IMR-90 (cell line): ENCODE results near the gene PDCD1LG2. TPM values are rescaled to one million over a fixed set of nuclear protein-coding genes. Genes with fewer than 3 reads are reported as not detected.

Experiments
- ATAC-seq: fragments of 200-7000 bp; cut with Tn5 transposase; 2 replicates; pipeline ENCODE4 v1.9.1; 2020; ENCODE audit warnings: low read depth, mild to moderate bottlenecking, moderate library complexity
- BruUV-seq: library from RNA; stranded (reverse); fragments of 400-500 nt; replicated peaks from 2 replicates; lab custom pipeline; 2021; lab: Mats Ljungman, UMichigan
- CTCF ChIA-PET: fragments of 300-600 bp; formaldehyde crosslinking; extraction: SDS; loops from one replicate; lab custom pipeline; 2021; ENCODE audit warnings: antibody characterized with exemption; lab: Yijun Ruan, JAX
- POLR2A ChIA-PET: fragments of 300-600 bp; sonication (Branson Sonifier 250); formaldehyde crosslinking; loops from one replicate; lab custom pipeline; 2022; ENCODE audit warnings: antibody characterized with exemption; ENCODE audit not compliant: unreplicated experiment; lab: Charles Lee
- DNase-seq: peaks from one replicate; pipeline ENCODE4 v3.0.0; 2013
- H2AFZ ChIP-seq: replicated peaks from 2 replicates; pipeline ENCODE3; 2013; ENCODE audit warnings: low read length, mild to moderate bottlenecking; ENCODE audit not compliant: poor library complexity
- H2AK5ac ChIP-seq: 2 replicates; pipeline ENCODE4 v1.6.1; 2013; ENCODE audit warnings: low read depth, low read length, inconsistent platforms
- H2AK9ac ChIP-seq: replicated peaks from 2 replicates; pipeline ENCODE3; 2013; ENCODE audit warnings: mild to moderate bottlenecking, low read depth, low read length, moderate library complexity; ENCODE audit not compliant: poor library complexity
- H2BK120ac ChIP-seq: 2 replicates; pipeline ENCODE4 v1.6.1; 2013; ENCODE audit warnings: low read depth, low read length, inconsistent platforms
- H2BK15ac ChIP-seq: 3 replicates; pipeline ENCODE4 v1.6.1; 2013; ENCODE audit warnings: low read depth, low read length, inconsistent platforms
- H2BK20ac ChIP-seq: 2 replicates; pipeline ENCODE4 v1.6.1; 2013; ENCODE audit warnings: low read depth, mild to moderate bottlenecking, inconsistent platforms, low read length, moderate library complexity
- H2BK5ac ChIP-seq: 2 replicates; pipeline ENCODE4 v1.6.1; 2013; ENCODE audit warnings: mild to moderate bottlenecking, low read depth, low read length, inconsistent platforms; ENCODE audit not compliant: poor library complexity, severe bottlenecking
- H3K14ac ChIP-seq: replicated peaks from 2 replicates; pipeline ENCODE4 v1.6.1; 2013; ENCODE audit warnings: low read depth, low read length, inconsistent platforms
- H3K18ac ChIP-seq: 2 replicates; pipeline ENCODE4 v1.6.1; 2013; ENCODE audit warnings: low read depth, low read length, control low read depth
- H3K23ac ChIP-seq: 2 replicates; pipeline ENCODE4 v1.6.1; 2013; ENCODE audit warnings: low read depth, low read length, inconsistent platforms
- H3K27ac ChIP-seq: 2 replicates; pipeline ENCODE4 v1.5.1; 2013; ENCODE audit warnings: mild to moderate bottlenecking, control low read depth, low read length; ENCODE audit not compliant: insufficient read depth
- H3K27me3 ChIP-seq: 2 replicates; pipeline ENCODE4 v1.6.1; 2013; ENCODE audit warnings: low read length; ENCODE audit not compliant: control insufficient read depth, insufficient read depth
- H3K36me3 ChIP-seq: 2 replicates; pipeline ENCODE4 v1.6.1; 2013; ENCODE audit warnings: low read length, mixed read lengths; ENCODE audit not compliant: control insufficient read depth, insufficient read depth
- H3K4ac ChIP-seq: 2 replicates; pipeline ENCODE4 v1.6.1; 2013; ENCODE audit warnings: low read depth, low read length, inconsistent platforms
- H3K4me1 ChIP-seq: 2 replicates; pipeline ENCODE4 v1.6.1; 2013; ENCODE audit warnings: low read length, mixed read lengths; ENCODE audit not compliant: control insufficient read depth, insufficient read depth
- H3K4me2 ChIP-seq: 2 replicates; pipeline ENCODE4 v1.6.1; 2013; ENCODE audit warnings: low read depth, mild to moderate bottlenecking, control low read depth, low read length, moderate library complexity
- H3K4me3 ChIP-seq: 2 replicates; pipeline ENCODE4 v1.5.1; 2013; ENCODE audit warnings: low read depth, mild to moderate bottlenecking, control low read depth, low read length, moderate library complexity; ENCODE audit not compliant: insufficient read depth
- H3K56ac ChIP-seq: 2 replicates; pipeline ENCODE4 v1.6.1; 2013; ENCODE audit warnings: low read length, inconsistent platforms; ENCODE audit not compliant: insufficient read depth; ENCODE audit errors: extremely low read depth
- H3K79me1 ChIP-seq, 2 experiments: 2 replicates each; pipeline ENCODE4 v1.6.1; 2013; ENCODE audit warnings: low read length in 2 of 2, inconsistent platforms in 1 of 2, low read depth in 1 of 2
- H3K9ac ChIP-seq: 2 replicates; pipeline ENCODE4 v1.6.1; 2013; ENCODE audit warnings: low read depth, low read length, control low read depth
- H3K9me1 ChIP-seq: 2 replicates; pipeline ENCODE4 v1.6.1; 2013; ENCODE audit warnings: low read length, inconsistent platforms; ENCODE audit not compliant: insufficient read depth
- H3K9me3 ChIP-seq: 2 replicates; pipeline ENCODE4 v1.6.1; 2013; ENCODE audit warnings: low read length; ENCODE audit not compliant: control insufficient read depth, insufficient read depth
- H4K20me1 ChIP-seq: 2 replicates; pipeline ENCODE4 v1.6.1; 2013; ENCODE audit warnings: low read length, inconsistent platforms; ENCODE audit not compliant: insufficient read depth
- H4K5ac ChIP-seq: 2 replicates; pipeline ENCODE4 v1.6.1; 2013; ENCODE audit warnings: mild to moderate bottlenecking, low read depth, low read length, control low read depth
- H4K8ac ChIP-seq, 2 experiments: 2 replicates each; pipeline ENCODE4 v1.6.1; 2013; ENCODE audit warnings: low read depth in 2 of 2, low read length in 2 of 2, control low read depth in 1 of 2, inconsistent platforms in 1 of 2
- H4K91ac ChIP-seq: 2 replicates; pipeline ENCODE4 v1.6.1; 2013; ENCODE audit warnings: low read depth, low read length, inconsistent platforms; ENCODE audit not compliant: insufficient read depth
- BHLHE40 ChIP-seq: fragments of 150-350 bp; IDR thresholded peaks from 2 replicates; pipeline ENCODE4 v1.6.1; 2016; ENCODE audit warnings: mild to moderate bottlenecking, low read depth, low read length
- CEBPB ChIP-seq: IDR thresholded peaks from 2 replicates; pipeline ENCODE4 v1.6.1; 2012; ENCODE audit warnings: low read depth, low read length, improper control_type of control experiment
- CHD1 ChIP-seq: IDR thresholded peaks from 2 replicates; pipeline ENCODE4 v1.6.1; 2012; ENCODE audit warnings: low read depth, low read length, improper control_type of control experiment
- FOS ChIP-seq: fragments of 150-350 bp; IDR thresholded peaks from 2 replicates; pipeline ENCODE4 v1.6.1; 2016; ENCODE audit warnings: low read depth, low read length
- MAFK ChIP-seq: IDR thresholded peaks from 2 replicates; pipeline ENCODE4 v1.6.1; 2012; ENCODE audit warnings: low read depth, low read length, improper control_type of control experiment
- MAZ ChIP-seq: IDR thresholded peaks from 2 replicates; pipeline ENCODE4 v1.6.1; 2012; ENCODE audit warnings: low read depth, mild to moderate bottlenecking, low read length, improper control_type of control experiment, moderate library complexity, borderline replicate concordance
- MXI1 ChIP-seq: IDR thresholded peaks from 2 replicates; pipeline ENCODE4 v1.6.1; 2012; ENCODE audit warnings: low read depth, mild to moderate bottlenecking, low read length, moderate library complexity, borderline replicate concordance
- NFE2L2 ChIP-seq: fragments of 150-350 bp; IDR thresholded peaks from 2 replicates; pipeline ENCODE4 v1.6.1; 2016; ENCODE audit warnings: low read depth, mild to moderate bottlenecking, low read length
- POLR2A ChIP-seq: IDR thresholded peaks from 2 replicates; pipeline ENCODE4 v1.6.1; 2012; ENCODE audit warnings: mild to moderate bottlenecking, low read depth, low read length
- RAD21 ChIP-seq: IDR thresholded peaks from 2 replicates; pipeline ENCODE4 v1.6.1; 2012; ENCODE audit warnings: low read length, improper control_type of control experiment
- RFX5 ChIP-seq: IDR thresholded peaks from 2 replicates; pipeline ENCODE4 v1.8.0; 2012; ENCODE audit warnings: low read depth, mild to moderate bottlenecking, low read length, moderate library complexity
- SMC3 ChIP-seq: fragments of 150-350 bp; IDR thresholded peaks from 2 replicates; pipeline ENCODE4 v1.6.1; 2016; ENCODE audit warnings: low read depth, mild to moderate bottlenecking, antibody characterized with exemption, low read length, moderate library complexity
- USF2 ChIP-seq: fragments of 150-350 bp; IDR thresholded peaks from 2 replicates; pipeline ENCODE4 v1.6.1; 2017; ENCODE audit warnings: mild to moderate bottlenecking, antibody characterized with exemption, low read length, low read depth
- WGBS, 2 experiments: methylation state at CpG; one replicate each; pipeline versions ENCODE4 v1.1.5 to v1.1.7; 2013; ENCODE audit warnings: missing lambda C conversion rate in 2 of 2; ENCODE audit not compliant: insufficient read length in 1 of 2; ENCODE audit errors: extremely low coverage in 2 of 2; 5-methylcytosine and 5-hydroxymethylcytosine counted together
- dilution Hi-C: fragments of 300-500 bp; cut with HindIII; formaldehyde crosslinking; loops from one replicate; pipeline ENCODE4 v1.14.3; 2018; ENCODE audit warnings: low sequenced_read_pairs; ENCODE audit not compliant: unreplicated experiment
- in situ Hi-C: fragments of 300-500 bp; cut with MboI; formaldehyde crosslinking; loops from 3 replicates; pipeline ENCODE4 v1.14.3; 2019; ENCODE audit warnings: low sequenced_read_pairs, inconsistent platforms, mixed read lengths
- intact Hi-C: fragments of 100-400 bp; cut with micrococcal nuclease; formaldehyde crosslinking; loops from 2 replicates; pipeline ENCODE4 v1.10.0; 2022
- polyA plus RNA-seq, 3 experiments: library from polyadenylated mRNA; depleted of rRNA; stranded (reverse); fragments of >200 nt; gene quantifications; 2 replicates each; pipeline ENCODE4 v1.2.3, GENCODE V29; 2012; ENCODE audit warnings: low replicate concordance in 1 of 3
- total RNA-seq: library from RNA; depleted of rRNA; stranded (reverse); fragments of >200 nt; gene quantifications from 2 replicates; pipeline ENCODE4 v1.2.3, GENCODE V29; 2012
- TF ChIP-seq, protein P1 (sequence below): conservative IDR thresholded peaks from 2 replicates; pipeline ENCODE4 v1.5.1; 2012; ENCODE audit warnings: mild to moderate bottlenecking, low read depth, low read length, improper control_type of control experiment
- TF ChIP-seq, protein P2 (sequence below): fragments of 150-350 bp; IDR thresholded peaks from 2 replicates; pipeline ENCODE4 v1.6.1; 2016; ENCODE audit warnings: low read depth, mild to moderate bottlenecking, low read length, moderate library complexity, borderline replicate concordance

Gene PDCD1LG2
- total and polyA plus RNA-seq, 2 of the 4 experiments (the other 2 are of a cell fraction), result 17.5 to 33.3 TPM

GRCh38 chr9:5514617-5515260, 4.4 kb downstream of the PDCD1LG2 start:
- ChIA-PET CTCF (interaction anchor here (2.1 kb wide), 1 partner anchor 12 kb away, joined by 6 read pairs; no protein-coding TSS in a partner anchor), POLR2A (no interaction called here)
- Histone ChIP-seq H3K9ac (no peak overlapping the region), H4K8ac (peak overlapping the region; percentile 37 to 40; a peak in 3 of 4 replicates), H3K9me3 (no peaks in the 10 kb centered on the region), H4K20me1 (no peaks in the 10 kb centered on the region), H2BK20ac (peak overlapping the region; percentile 23; the same call in 1 of the 2 replicates), H2BK5ac (peak overlapping the region; percentile 86), H2AFZ (no peak overlapping the region), H3K4me3 (no peak overlapping the region), H4K91ac (peak overlapping the region; percentile 54; the same call in 1 of the 2 replicates), H3K56ac (no peak overlapping the region), H3K18ac (peak overlapping the region; percentile 34), H3K14ac (peak overlapping the region; percentile 34; the same call in 1 of the 2 replicates), H3K9me1 (peaks cover 16% of the 10 kb centered on the region), H2BK15ac (0 out of 3 replicates have a peak overlapping the region, but pooled peaks have one; percentile 23), H3K4ac (peak overlapping the region; percentile 32; the same call in 1 of the 2 replicates), H2AK9ac (no peak overlapping the region), H3K4me2 (no peak overlapping the region), H3K23ac (no peak overlapping the region), H3K36me3 (no peaks in the 10 kb centered on the region; the same call in 1 of the 2 replicates), H3K4me1 (peaks cover 19% of the 10 kb centered on the region), H2BK120ac (peak overlapping the region; percentile 55), H3K27ac (peak overlapping the region; percentile 59), H3K27me3 (no peaks in the 10 kb centered on the region), H3K79me1 (peaks cover 68 to 78% of the 10 kb centered on the region in 2 experiments), H4K5ac (no peak overlapping the region; the same call in 1 of the 2 replicates), H2AK5ac (peak overlapping the region; percentile 47; the same call in 1 of the 2 replicates)
- 100% methylated on average over 2 of the region's 6 CpGs; no CpG with 5 or more reads in 1 of the 2 experiments for WGBS, 2 experiments
- in situ Hi-C loops, result loop anchor here (5.0 kb wide), 1 partner anchor 73 kb away; no protein-coding TSS in a partner anchor
- no peak for ATAC-seq
- intact Hi-C loops, result no loop called here
- dilution Hi-C loops, result no loop called here
- no TSS peak for BruUV-seq
- DNase-seq, result no peak
- TF ChIP-seq, protein P1, sequence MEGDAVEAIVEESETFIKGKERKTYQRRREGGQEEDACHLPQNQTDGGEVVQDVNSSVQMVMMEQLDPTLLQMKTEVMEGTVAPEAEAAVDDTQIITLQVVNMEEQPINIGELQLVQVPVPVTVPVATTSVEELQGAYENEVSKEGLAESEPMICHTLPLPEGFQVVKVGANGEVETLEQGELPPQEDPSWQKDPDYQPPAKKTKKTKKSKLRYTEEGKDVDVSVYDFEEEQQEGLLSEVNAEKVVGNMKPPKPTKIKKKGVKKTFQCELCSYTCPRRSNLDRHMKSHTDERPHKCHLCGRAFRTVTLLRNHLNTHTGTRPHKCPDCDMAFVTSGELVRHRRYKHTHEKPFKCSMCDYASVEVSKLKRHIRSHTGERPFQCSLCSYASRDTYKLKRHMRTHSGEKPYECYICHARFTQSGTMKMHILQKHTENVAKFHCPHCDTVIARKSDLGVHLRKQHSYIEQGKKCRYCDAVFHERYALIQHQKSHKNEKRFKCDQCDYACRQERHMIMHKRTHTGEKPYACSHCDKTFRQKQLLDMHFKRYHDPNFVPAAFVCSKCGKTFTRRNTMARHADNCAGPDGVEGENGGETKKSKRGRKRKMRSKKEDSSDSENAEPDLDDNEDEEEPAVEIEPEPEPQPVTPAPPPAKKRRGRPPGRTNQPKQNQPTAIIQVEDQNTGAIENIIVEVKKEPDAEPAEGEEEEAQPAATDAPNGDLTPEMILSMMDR, result no peak
- no peak for TF ChIP-seq RAD21
- no peak for TF ChIP-seq NFE2L2
- no peak for TF ChIP-seq MXI1
- no peak for TF ChIP-seq MAZ
- TF ChIP-seq, protein P2, sequence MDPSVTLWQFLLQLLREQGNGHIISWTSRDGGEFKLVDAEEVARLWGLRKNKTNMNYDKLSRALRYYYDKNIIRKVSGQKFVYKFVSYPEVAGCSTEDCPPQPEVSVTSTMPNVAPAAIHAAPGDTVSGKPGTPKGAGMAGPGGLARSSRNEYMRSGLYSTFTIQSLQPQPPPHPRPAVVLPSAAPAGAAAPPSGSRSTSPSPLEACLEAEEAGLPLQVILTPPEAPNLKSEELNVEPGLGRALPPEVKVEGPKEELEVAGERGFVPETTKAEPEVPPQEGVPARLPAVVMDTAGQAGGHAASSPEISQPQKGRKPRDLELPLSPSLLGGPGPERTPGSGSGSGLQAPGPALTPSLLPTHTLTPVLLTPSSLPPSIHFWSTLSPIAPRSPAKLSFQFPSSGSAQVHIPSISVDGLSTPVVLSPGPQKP, result no peak
- TF ChIP-seq CEBPB, result no peak
- no peak for TF ChIP-seq FOS
- TF ChIP-seq BHLHE40, result no peak
- TF ChIP-seq USF2, result no peak
- TF ChIP-seq MAFK, result no peak
- TF ChIP-seq POLR2A, result no peak
- no peak for TF ChIP-seq RFX5
- no peak for TF ChIP-seq CHD1
- no peak for TF ChIP-seq SMC3
